Left colon (tissue), 2 donors: ENCODE measurements around the gene ARL17A. TPM values are rescaled to one million over a fixed set of nuclear protein-coding genes. Genes with fewer than 3 reads are reported as not detected.
A peak's percentile ranks its signal among the peaks of the same experiment; 100 is the strongest.
"Not testable (repeated sequence)": the region's sequence is repeated elsewhere in the genome, so short reads cannot be mapped to it uniquely, and the experiment has no call there.

Experiments
- ATAC-seq: fragments of 200-7000 bp; cut with Tn5 transposase; one replicate; pipeline ENCODE4 v1.9.1; 2020; ENCODE audit warnings: mild to moderate bottlenecking, moderate library complexity
- DNase-seq, 2 donors: peaks; one replicate each; pipeline ENCODE4 v3.0.0-alpha.2; 2020
- intact Hi-C, 2 donors: fragments of 100-400 bp; cut with DNase I in 1 of 2; cut with micrococcal nuclease in 1 of 2; formaldehyde crosslinking; loops; one replicate each; pipeline versions ENCODE4 v1.11.2 to v1.14.0; 2022; cut with DNase I, micrococcal nuclease
- long read RNA-seq: library from polyadenylated mRNA; unstranded; transcript quantifications from one replicate; pipeline ENCODE4 v2.0.0, GENCODE V29; 2021
- total RNA-seq, 2 donors: library from RNA; stranded (reverse); fragmentation: NEBNext Ultra II Directional; extraction: Animal tissue kit (Norgen Biotek cat#: 25700); gene quantifications; one replicate each; pipeline ENCODE4 v1.2.1, GENCODE V29; 2021
- donor health status: DM: no; HTN: no; CAD: no.
- donor health status: DM: yes; HTN: yes; CAD: no.

ARL17A gene
- total RNA-seq = 10 to 100 TPM; 10.4 to 11.2 TPM
- long read RNA-seq, partial matches to known transcripts = 0 of 20 reads
- long read RNA-seq, other reads (novel, unspliced or antisense) = 19 of 20 reads

GRCh38 chr17:46579083-46580075 lies at the start of gene ARL17A:
Gene ARL17A (minus strand): TSS chr17:46579691. CDS start chr17:46576322, 3,369 bp downstream.
- DNase-seq = peak; percentile 86 to 95
- peak; percentile 93 for ATAC-seq
- intact Hi-C loops = not testable (repeated sequence)

- ATAC-seq, intact Hi-C loops, DNase-seq: not testable (repeated sequence)
Observed at GRCh38 chr17:46628753-46629436, 49.4 kb upstream of the ARL17A start.

- ATAC-seq, intact Hi-C loops, DNase-seq: not testable (repeated sequence)
Observed at GRCh38 chr17:46627452-46627851, 48.0 kb upstream of the ARL17A start.

- ATAC-seq, DNase-seq, intact Hi-C loops: not testable (repeated sequence)
Observed at GRCh38 chr17:46624726-46625125, 45.2 kb upstream of the ARL17A start.

GRCh38 chr17:46623790-46624189 lies 44.3 kb upstream of the ARL17A start:
- intact Hi-C loops, ATAC-seq, DNase-seq: not testable (repeated sequence)

- ATAC-seq, intact Hi-C loops, DNase-seq: not testable (repeated sequence)
Observed at GRCh38 chr17:46618975-46619374, 39.5 kb upstream of the ARL17A start.

GRCh38 chr17:46617121-46617520 lies 37.6 kb upstream of the ARL17A start:
- intact Hi-C loops, ATAC-seq, DNase-seq: not testable (repeated sequence)

GRCh38 chr17:46613876-46614275 lies 34.4 kb upstream of the ARL17A start:
- intact Hi-C loops, ATAC-seq, DNase-seq: not testable (repeated sequence)

GRCh38 chr17:46611304-46611703 lies 31.8 kb upstream of the ARL17A start:
- peak; percentile 26 for ATAC-seq
- DNase-seq, intact Hi-C loops: not testable (repeated sequence)

- ATAC-seq, DNase-seq, intact Hi-C loops: not testable (repeated sequence)
Observed at GRCh38 chr17:46603125-46603524, 23.6 kb upstream of the ARL17A start.

GRCh38 chr17:46600767-46601166 lies 21.3 kb upstream of the ARL17A start:
- intact Hi-C loops, ATAC-seq: not testable (repeated sequence)

GRCh38 chr17:46598344-46598931 lies 18.9 kb upstream of the ARL17A start:
- intact Hi-C loops = not testable (repeated sequence)
- ATAC-seq = peak; percentile 93

More at GRCh38 chr17:46600767-46601166, 21.3 kb upstream of the ARL17A start:
- not testable (repeated sequence) for DNase-seq

GRCh38 chr17:46591332-46591731 lies 11.8 kb upstream of the ARL17A start:
- DNase-seq, intact Hi-C loops: not testable (repeated sequence)
- peak; percentile 80 for ATAC-seq

More at GRCh38 chr17:46598344-46598931, 18.9 kb upstream of the ARL17A start:
- DNase-seq = not testable (repeated sequence)

GRCh38 chr17:46590157-46591146 lies 11.0 kb upstream of the ARL17A start, which contains the start of gene NSF:
Gene NSF (plus strand): TSS chr17:46590669. CDS start chr17:46590776, 107 bp downstream.
- intact Hi-C loops, DNase-seq: not testable (repeated sequence)
- ATAC-seq = peak; percentile 95

- DNase-seq, ATAC-seq: not testable (repeated sequence)
Observed at GRCh38 chr17:46585444-46585843, 6.0 kb upstream of the ARL17A start.

GRCh38 chr17:46580082-46580481 lies 591 bp upstream of the ARL17A start:
- intact Hi-C loops, ATAC-seq, DNase-seq: not testable (repeated sequence)

More at GRCh38 chr17:46585444-46585843, 6.0 kb upstream of the ARL17A start:
- intact Hi-C loops = not testable (repeated sequence)

GRCh38 chr17:46571796-46572195 lies 7.7 kb downstream of the ARL17A start:
- DNase-seq, intact Hi-C loops: not testable (repeated sequence)

More at GRCh38 chr17:46571796-46572195, 7.7 kb downstream of the ARL17A start:
- not testable (repeated sequence) for ATAC-seq
